Measurements from ENCODE around the gene CHMP4A. TPM values are rescaled to one million over a fixed set of nuclear protein-coding genes. Genes with fewer than 3 reads are reported as not detected.

Gene CHMP4A
- total and polyA plus RNA-seq, 9 of the 15 experiments (the other 6 are each of a cell fraction or from before 2014, with no cell fraction given): 28.8 to 104 (median 52.7) TPM

DNA sequence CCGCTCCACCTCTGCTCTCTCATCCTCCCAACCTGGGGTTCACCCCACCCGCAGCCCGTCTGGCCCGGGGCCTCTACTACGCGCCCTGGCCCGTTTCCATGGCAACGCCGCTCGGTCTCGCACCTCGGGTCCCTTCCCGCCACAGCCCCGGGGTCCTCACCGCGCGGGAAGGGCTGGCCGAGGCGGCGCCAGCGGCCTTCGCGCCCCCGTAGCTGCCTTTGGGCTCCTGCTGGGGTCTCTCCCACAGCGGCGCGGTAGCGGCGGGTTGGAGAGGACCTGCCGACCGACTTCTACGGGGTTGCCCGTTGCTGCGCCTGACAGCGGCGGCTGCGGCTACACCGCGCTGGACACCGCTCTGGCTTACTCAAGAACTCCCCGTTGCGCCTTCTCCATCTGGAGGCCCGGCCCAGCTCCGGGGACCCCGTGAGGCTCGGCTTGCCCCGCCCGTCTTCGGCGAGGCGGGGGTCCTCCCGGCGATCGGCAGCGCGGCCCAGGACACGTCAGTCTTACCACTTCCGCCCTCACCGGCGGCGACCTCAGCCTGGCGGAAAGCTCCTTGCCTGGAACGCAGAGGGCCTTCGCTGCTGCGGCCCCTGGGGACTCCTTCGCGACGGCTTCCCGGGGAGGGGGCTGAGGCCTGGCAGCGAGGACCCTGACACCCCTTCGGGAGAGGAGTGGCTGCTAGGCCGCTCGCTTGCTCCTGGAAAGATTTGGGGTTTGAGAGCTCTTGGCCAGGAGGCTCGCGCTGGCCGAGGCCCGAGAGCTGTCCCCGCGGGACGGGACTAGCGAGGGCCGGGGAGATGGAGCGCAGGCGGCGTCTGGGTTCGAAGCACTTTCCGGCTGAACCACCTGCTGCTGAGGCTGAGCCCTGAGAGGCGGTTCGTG is 17.9 kb downstream of the CHMP4A start, which contains the start of gene TM9SF1 (continued):
- TF ChIP-seq MLLT1 (IDR thresholded peaks at IDR 0.05) (0 out of 4 replicates have a peak, but pooled peaks of 1 of the 2 experiments have one; percentile 14), RHOXF2B (CRISPR knock-in tag; conservative IDR thresholded peaks at IDR 0.05) (no peak), MITF (IDR thresholded peaks at IDR 0.05) (no peak), SMARCC2 (IDR thresholded peaks at IDR 0.05; ENCODE audit: low read depth) (no peak), GTF2A2 (tag; IDR thresholded peaks at IDR 0.05) (no peak), RFX5 (IDR thresholded peaks at IDR 0.05; ENCODE audit: low read depth, low read length) (no peak), RAD51 (IDR thresholded peaks at IDR 0.05; ENCODE audit: borderline replicate concordance, low read depth) (no peak), SRF (CRISPR knock-in tag; IDR thresholded peaks at IDR 0.05) (no peak; a peak in 1 of 4 replicates), LEF1 (IDR thresholded peaks at IDR 0.05) (no peak), DNMT1 (IDR thresholded peaks at IDR 0.05) (no peak), MLX (CRISPR knock-in tag; conservative IDR thresholded peaks at IDR 0.05) (no peak), PHB (CRISPR knock-in tag; IDR thresholded peaks at IDR 0.05) (no peak), TAF7 (tag; IDR thresholded peaks at IDR 0.05) (no peak), ZKSCAN3 (CRISPR knock-in tag; IDR thresholded peaks at IDR 0.05) (no peak), FOXK1 (CRISPR knock-in tag; IDR thresholded peaks at IDR 0.05; ENCODE audit: borderline replicate concordance) (no peak), BCOR (IDR thresholded peaks at IDR 0.05) (no peak), BRCA1 (IDR thresholded peaks at IDR 0.05) (no peak), BRCA1 (CRISPR knock-in tag; IDR thresholded peaks at IDR 0.05) (no peak), HBP1 (CRISPR knock-in tag; IDR thresholded peaks at IDR 0.05) (no peak), ILK (tag; IDR thresholded peaks at IDR 0.05; ENCODE audit: borderline replicate concordance, low read depth) (no peak)
- TF ChIP-seq, protein P1, sequence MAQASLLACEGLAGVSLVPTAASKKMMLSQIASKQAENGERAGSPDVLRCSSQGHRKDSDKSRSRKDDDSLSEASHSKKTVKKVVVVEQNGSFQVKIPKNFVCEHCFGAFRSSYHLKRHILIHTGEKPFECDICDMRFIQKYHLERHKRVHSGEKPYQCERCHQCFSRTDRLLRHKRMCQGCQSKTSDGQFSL (CRISPR knock-in tag; IDR thresholded peaks at IDR 0.05): no peak
- TF ChIP-seq, protein P1 (tag; IDR thresholded peaks at IDR 0.05): no peak

Data from K562 (cell line).